ENCODE results near the gene ITGAD.
A peak's percentile ranks its signal among the peaks of the same experiment; 100 is the strongest.

ITGAD gene

GRCh38 chr16:31429796-31430195, 36.7 kb downstream of the ITGAD start:
- Histone ChIP-seq H3K27me3 (ENCODE audit: control insufficient read depth in 3 of 3, insufficient read depth in 3 of 3, low read depth in 1 of 3, low read length in 3 of 3) (peaks cover 0 to 22% (median 12%) of the 10 kb centered on the region in 3 experiments), H3K14ac (ENCODE audit: low read length) (no peak overlapping the region), H3K18ac (ENCODE audit: low read length) (no peak overlapping the region), H3K4me3 (ENCODE audit: low read length in 2 of 2) (no peak overlapping the region), H4K91ac (ENCODE audit: low read depth, low read length, poor library complexity) (no peak overlapping the region), H2AK5ac (ENCODE audit: low read depth, low read length) (no peak overlapping the region), H2BK15ac (ENCODE audit: low read length) (no peak overlapping the region), H3K4me1 (ENCODE audit: control insufficient read depth in 2 of 2, insufficient read depth in 1 of 2, low read depth in 1 of 2, low read length in 2 of 2) (peaks cover 0 to 2% of the 10 kb centered on the region in 2 donors), H2BK5ac (ENCODE audit: low read length) (no peak overlapping the region), H3K36me3 (replicated peaks in 1 of 2; ENCODE audit: control insufficient read depth in 2 of 2, insufficient read depth in 2 of 2, low read length in 2 of 2) (no peaks in the 10 kb centered on the region), H2BK120ac (ENCODE audit: low read depth, low read length) (no peak overlapping the region), H4K8ac (ENCODE audit: low read depth, low read length) (no peak overlapping the region), H3K79me1 (ENCODE audit: low read depth, low read length) (no peaks in the 10 kb centered on the region), H3K9ac (ENCODE audit: low read depth, low read length, poor library complexity) (no peak overlapping the region), H2BK12ac (ENCODE audit: low read length) (no peak overlapping the region), H3K4ac (ENCODE audit: low read length) (no peak overlapping the region), H3K27ac (replicated peaks; ENCODE audit: low read length) (no peak overlapping the region), H3K9me3 (replicated peaks in 1 of 2; ENCODE audit: control insufficient read depth in 2 of 2, insufficient read depth in 1 of 2, low read depth in 1 of 2, low read length in 2 of 2) (peaks cover 3 to 6% of the 10 kb centered on the region in 2 donors), H2AFZ (ENCODE audit: low read length) (no peak overlapping the region), H3K23ac (ENCODE audit: low read depth, low read length, poor library complexity) (no peak overlapping the region), H3K4me2 (ENCODE audit: insufficient read depth, low read length, poor library complexity, severe bottlenecking) (no peak overlapping the region)
- DNase-seq (ENCODE audit: low spot score): no peak
- WGBS, 2 donors (ENCODE audit: extremely low coverage in 2 of 2, insufficient read length in 2 of 2, insufficient replicate concordance in 1 of 2): no CpG with 5 or more reads among the region's 3 CpGs

- Histone ChIP-seq H2BK15ac (ENCODE audit: low read length) (no peak overlapping the region), H3K9me3 (replicated peaks in 1 of 2; ENCODE audit: control insufficient read depth in 2 of 2, insufficient read depth in 1 of 2, low read depth in 1 of 2, low read length in 2 of 2) (peaks cover 3 to 6% of the 10 kb centered on the region in 2 donors), H3K4ac (ENCODE audit: low read length) (no peak overlapping the region), H3K4me1 (ENCODE audit: control insufficient read depth in 2 of 2, insufficient read depth in 1 of 2, low read depth in 1 of 2, low read length in 2 of 2) (peaks cover 0 to 2% of the 10 kb centered on the region in 2 donors), H2AFZ (ENCODE audit: low read length) (no peak overlapping the region), H3K27ac (replicated peaks; ENCODE audit: low read length) (no peak overlapping the region), H3K14ac (ENCODE audit: low read length) (no peak overlapping the region), H2AK5ac (ENCODE audit: low read depth, low read length) (no peak overlapping the region), H4K8ac (ENCODE audit: low read depth, low read length) (no peak overlapping the region), H4K91ac (ENCODE audit: low read depth, low read length, poor library complexity) (no peak overlapping the region), H3K4me3 (ENCODE audit: low read length in 2 of 2) (no peak overlapping the region), H2BK12ac (ENCODE audit: low read length) (no peak overlapping the region), H3K79me1 (ENCODE audit: low read depth, low read length) (no peaks in the 10 kb centered on the region), H3K4me2 (ENCODE audit: insufficient read depth, low read length, poor library complexity, severe bottlenecking) (no peak overlapping the region), H2BK120ac (ENCODE audit: low read depth, low read length) (no peak overlapping the region), H3K9ac (ENCODE audit: low read depth, low read length, poor library complexity) (no peak overlapping the region), H3K18ac (ENCODE audit: low read length) (no peak overlapping the region), H2BK5ac (ENCODE audit: low read length) (no peak overlapping the region), H3K27me3 (ENCODE audit: control insufficient read depth in 3 of 3, insufficient read depth in 3 of 3, low read depth in 1 of 3, low read length in 3 of 3) (peaks cover 0 to 22% (median 12%) of the 10 kb centered on the region in 3 experiments), H3K23ac (ENCODE audit: low read depth, low read length, poor library complexity) (no peak overlapping the region), H3K36me3 (replicated peaks in 1 of 2; ENCODE audit: control insufficient read depth in 2 of 2, insufficient read depth in 2 of 2, low read length in 2 of 2) (no peaks in the 10 kb centered on the region)
- no CpG with 5 or more reads among the region's 5 CpGs for WGBS, 2 donors (ENCODE audit: extremely low coverage in 2 of 2, insufficient read length in 2 of 2, insufficient replicate concordance in 1 of 2)
- DNase-seq (ENCODE audit: low spot score): no peak
These were observed 37.4 kb downstream of the ITGAD start for GRCh38 chr16:31430380-31431052.

GRCh38 chr16:31435341-31436220, 42.4 kb downstream of the ITGAD start:
- Histone ChIP-seq H4K8ac (ENCODE audit: low read depth, low read length) (no peak overlapping the region), H2BK12ac (ENCODE audit: low read length) (no peak overlapping the region), H2BK120ac (ENCODE audit: low read depth, low read length) (no peak overlapping the region), H3K4me2 (ENCODE audit: insufficient read depth, low read length, poor library complexity, severe bottlenecking) (no peak overlapping the region), H2BK15ac (ENCODE audit: low read length) (no peak overlapping the region), H3K27ac (replicated peaks; ENCODE audit: low read length) (no peak overlapping the region), H3K79me1 (ENCODE audit: low read depth, low read length) (no peaks in the 10 kb centered on the region), H2AK5ac (ENCODE audit: low read depth, low read length) (no peak overlapping the region), H4K91ac (ENCODE audit: low read depth, low read length, poor library complexity) (no peak overlapping the region), H2AFZ (ENCODE audit: low read length) (peak overlapping the region; percentile 40), H2BK5ac (ENCODE audit: low read length) (peak overlapping the region; percentile 75), H3K18ac (ENCODE audit: low read length) (no peak overlapping the region), H3K23ac (ENCODE audit: low read depth, low read length, poor library complexity) (no peak overlapping the region), H3K27me3 (ENCODE audit: control insufficient read depth in 3 of 3, insufficient read depth in 3 of 3, low read depth in 1 of 3, low read length in 3 of 3) (peaks cover 0 to 3% (median 0%) of the 10 kb centered on the region in 3 experiments), H3K9me3 (replicated peaks in 1 of 2; ENCODE audit: control insufficient read depth in 2 of 2, insufficient read depth in 1 of 2, low read depth in 1 of 2, low read length in 2 of 2) (no peaks in the 10 kb centered on the region), H3K36me3 (replicated peaks in 1 of 2; ENCODE audit: control insufficient read depth in 2 of 2, insufficient read depth in 2 of 2, low read length in 2 of 2) (no peaks in the 10 kb centered on the region), H3K4me3 (ENCODE audit: low read length in 2 of 2) (no peak overlapping the region), H3K9ac (ENCODE audit: low read depth, low read length, poor library complexity) (no peak overlapping the region), H3K14ac (ENCODE audit: low read length) (no peak overlapping the region), H3K4ac (ENCODE audit: low read length) (no peak overlapping the region), H3K4me1 (ENCODE audit: control insufficient read depth in 2 of 2, insufficient read depth in 1 of 2, low read depth in 1 of 2, low read length in 2 of 2) (no peaks in the 10 kb centered on the region)
- DNase-seq (ENCODE audit: low spot score): no peak
- WGBS, 2 donors (ENCODE audit: extremely low coverage in 2 of 2, insufficient read length in 2 of 2, insufficient replicate concordance in 1 of 2): no CpG with 5 or more reads among the region's 47 CpGs

Measured in neuronal stem cell (in vitro differentiated cells).